Prostate gland (tissue), 2 donors: ENCODE data around the gene HAUS1. TPM values are rescaled to one million over a fixed set of nuclear protein-coding genes. Genes with fewer than 3 reads are reported as not detected.

Experiments used
- DNase-seq: peaks from one replicate; pipeline ENCODE4 v3.0.0-alpha.2; 2019; ENCODE audit warnings: low spot score
- H3K27ac ChIP-seq, 2 donors: fragments of 200-600 bp; sonication (generic); 2 replicates each; pipeline ENCODE4 v1.5.1; 2017 to 2019
- H3K27me3 ChIP-seq: fragments of 200-600 bp; sonication (generic); replicated peaks from 2 replicates; pipeline ENCODE4 v1.5.1; 2019; ENCODE audit not compliant: insufficient read depth
- H3K36me3 ChIP-seq, 2 donors: fragments of 200-600 bp; sonication (generic); 1 replicate in 1 of 2; 2 replicates in 1 of 2; pipeline versions ENCODE4 v1.5.1 to v1.8.1; 2017 to 2019
- H3K4me1 ChIP-seq: fragments of 200-600 bp; sonication (generic); replicated peaks from 2 replicates; pipeline ENCODE4 v1.5.1; 2019
- H3K4me3 ChIP-seq, 2 donors: fragments of 200-600 bp; sonication (generic); 2 replicates each; pipeline ENCODE4 v1.5.1; 2017 to 2019
- H3K9me3 ChIP-seq: fragments of 200-600 bp; sonication (generic); 2 replicates; pipeline ENCODE4 v1.5.1; 2017
- CTCF ChIP-seq, 4 experiments: fragments of 200-600 bp in 2 of 4; fragments of 450-650 bp in 2 of 4; sonication (generic) in 2 of 4; IDR thresholded peaks; 1 replicate in 3 of 4; 2 replicates in 1 of 4; pipeline ENCODE4 v1.5.1; 2016 to 2019; ENCODE audit warnings: antibody characterized with exemption in 4 of 4, mild to moderate bottlenecking in 2 of 4, moderate library complexity in 2 of 4
- POLR2A ChIP-seq: fragments of 450-650 bp; IDR thresholded peaks from one replicate; pipeline ENCODE4 v1.6.1; 2016; ENCODE audit warnings: antibody characterized with exemption, mild to moderate bottlenecking
- POLR2AphosphoS5 ChIP-seq: sonication (generic); formaldehyde crosslinking; IDR thresholded peaks from one replicate; pipeline ENCODE4 v1.6.1; 2017; ENCODE audit warnings: antibody characterized with exemption
- WGBS: methylation state at CpG from one replicate; pipeline ENCODE4 v1.1.5; 2018; 5-methylcytosine and 5-hydroxymethylcytosine counted together
- intact Hi-C: fragments of 100-400 bp; cut with DNase I; formaldehyde crosslinking; loops from one replicate; pipeline ENCODE4 v1.14.2; 2022
- total RNA-seq, 2 donors: library from RNA; depleted of rRNA; stranded (reverse); fragments of >200 nt; gene quantifications; one replicate each; pipeline ENCODE4 v1.1.0, GENCODE V29; 2016

The HAUS1 gene
- total RNA-seq, 2 donors from 2014 or later: 19.9 to 26.9 TPM

GRCh38 chr18:46140173-46140572, 36.0 kb downstream of the HAUS1 start:
- no peak for DNase-seq
- H3K9me3 ChIP-seq: no peaks in the 10 kb centered on the region
- TF ChIP-seq POLR2A (no peak), CTCF (IDR thresholded peaks at IDR 0.05) (no peak), POLR2AphosphoS5 (no peak)
- intact Hi-C loops: no loop called here
- no peaks in the 10 kb centered on the region for H3K27me3 ChIP-seq
- H3K27ac ChIP-seq: no peak overlapping the region
- no peaks in the 10 kb centered on the region for H3K4me1 ChIP-seq
- H3K4me3 ChIP-seq: no peak overlapping the region
- WGBS: 95% methylated on average over 4 of the region's 4 CpGs
- H3K36me3 ChIP-seq: no peaks in the 10 kb centered on the region

DNA sequence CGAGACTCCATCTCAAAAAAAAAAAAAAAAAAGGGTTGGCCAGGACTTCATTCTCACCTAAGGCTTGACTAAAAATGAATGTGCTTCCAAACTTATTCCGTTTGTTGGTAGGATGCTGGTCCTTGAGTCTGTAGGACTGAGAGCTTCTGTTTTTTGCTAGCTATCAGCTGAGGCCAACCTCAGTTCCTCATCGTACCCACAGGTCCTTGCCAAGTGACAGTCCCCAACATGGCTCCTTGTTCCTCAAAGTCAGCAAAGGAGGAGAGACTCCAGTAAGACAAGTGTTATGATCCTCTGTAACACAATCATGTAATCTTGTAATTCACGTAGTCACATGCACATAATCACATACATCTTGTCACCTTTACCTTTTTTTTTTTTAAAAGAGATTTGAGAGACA, 37.0 kb downstream of the HAUS1 start:
- Histone ChIP-seq H3K27ac (no peak overlapping the region), H3K36me3 (no peaks in the 10 kb centered on the region), H3K4me3 (no peak overlapping the region), H3K27me3 (no peaks in the 10 kb centered on the region), H3K4me1 (no peaks in the 10 kb centered on the region), H3K9me3 (no peaks in the 10 kb centered on the region)
- intact Hi-C loops: no loop called here
- TF ChIP-seq POLR2A (no peak), CTCF (IDR thresholded peaks at IDR 0.05) (no peak), POLR2AphosphoS5 (no peak)
- WGBS: 90% methylated on average over 4 of the region's 4 CpGs
- DNase-seq: no peak

- peak; percentile 21 for DNase-seq
- no peaks in the 10 kb centered on the region for H3K9me3 ChIP-seq
- TF ChIP-seq CTCF (IDR thresholded peaks at IDR 0.05) (peak; percentile 27 to 68 (median 54)), POLR2A (no peak)
Observed at GRCh38 chr18:46148810-46149209, 44.6 kb downstream of the HAUS1 start.

DNA sequence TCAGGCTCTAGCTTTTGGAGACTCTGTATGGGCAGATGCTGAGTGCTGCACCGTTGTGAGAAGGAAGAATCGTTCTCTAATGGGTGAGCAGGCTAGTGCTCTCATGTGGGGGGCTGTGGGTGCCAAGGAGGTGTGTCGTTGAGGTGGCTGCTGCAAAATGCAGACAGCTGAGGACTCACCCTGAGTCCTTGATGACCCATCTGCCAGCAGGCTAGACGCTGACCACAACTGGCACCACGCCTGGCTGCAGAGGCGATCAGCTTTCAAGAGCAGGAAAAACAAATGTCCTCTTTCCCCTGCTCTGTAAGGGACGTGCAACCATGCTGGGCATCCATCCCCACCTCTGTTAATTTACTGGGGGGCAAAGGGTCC, 48.2 kb downstream of the HAUS1 start:
- WGBS: 27% methylated on average over 7 of the region's 7 CpGs
- TF ChIP-seq CTCF (IDR thresholded peaks at IDR 0.05) (no peak), POLR2A (no peak), POLR2AphosphoS5 (no peak)
- Histone ChIP-seq H3K4me3 (no peak overlapping the region), H3K36me3 (no peaks in the 10 kb centered on the region), H3K9me3 (no peaks in the 10 kb centered on the region), H3K27ac (no peak overlapping the region), H3K27me3 (no peaks in the 10 kb centered on the region), H3K4me1 (no peaks in the 10 kb centered on the region)
- DNase-seq: no peak
- intact Hi-C loops: no loop called here

More at GRCh38 chr18:46148810-46149209, 44.6 kb downstream of the HAUS1 start:
- intact Hi-C loops: loop anchor here (2.0 kb wide), 1 partner anchor 510 kb away; no protein-coding TSS in a partner anchor
- no peaks in the 10 kb centered on the region for H3K36me3 ChIP-seq
- WGBS: 11% methylated on average over 2 of the region's 2 CpGs
- no peak overlapping the region for H3K4me3 ChIP-seq
- H3K4me1 ChIP-seq: no peaks in the 10 kb centered on the region
- no peak overlapping the region for H3K27ac ChIP-seq
- no peaks in the 10 kb centered on the region for H3K27me3 ChIP-seq

DNA sequence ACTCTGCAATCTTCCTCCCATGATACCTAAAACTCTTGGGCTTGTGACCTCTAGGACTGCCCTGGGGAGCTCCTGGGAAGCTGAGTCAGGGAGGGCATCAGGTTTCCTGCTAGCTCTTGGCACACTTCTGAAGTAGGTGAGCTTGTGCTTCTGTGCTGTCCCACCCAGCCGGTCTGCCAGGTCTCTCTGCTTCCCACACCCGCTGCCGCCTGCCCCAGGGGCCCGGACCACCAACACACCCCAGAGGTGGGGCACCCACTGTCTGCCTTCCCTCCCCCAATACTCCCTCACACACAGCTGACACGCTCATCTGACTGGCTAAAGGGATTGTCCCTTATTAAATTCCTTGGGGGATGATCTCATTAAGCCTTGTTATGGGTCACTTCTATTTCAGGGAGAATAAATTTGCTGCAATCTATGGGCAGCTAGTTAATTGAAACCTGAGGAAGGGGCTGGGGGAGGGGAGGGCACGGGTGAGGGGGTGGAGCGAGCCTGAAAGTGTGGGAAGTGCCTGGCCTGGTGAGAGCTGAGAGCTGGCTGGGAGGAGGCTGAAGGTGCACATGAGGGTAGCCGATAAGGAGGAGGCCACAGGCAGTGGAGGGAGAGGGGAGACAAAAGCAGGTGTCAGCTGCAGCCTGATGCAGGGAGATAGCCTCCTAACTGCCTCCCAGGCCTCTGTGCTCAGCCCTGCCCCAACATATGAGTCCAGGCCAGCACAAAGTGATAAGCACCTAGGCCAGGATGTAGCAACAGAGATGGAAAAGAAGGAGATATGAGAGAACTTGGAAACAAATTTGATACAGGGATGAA, 48.8 kb downstream of the HAUS1 start:
- DNase-seq: no peak
- TF ChIP-seq POLR2A (no peak), POLR2AphosphoS5 (no peak), CTCF (IDR thresholded peaks at IDR 0.05) (no peak)
- Histone ChIP-seq H3K36me3 (no peaks in the 10 kb centered on the region), H3K27ac (no peak overlapping the region), H3K27me3 (no peaks in the 10 kb centered on the region), H3K9me3 (no peaks in the 10 kb centered on the region), H3K4me3 (no peak overlapping the region), H3K4me1 (no peaks in the 10 kb centered on the region)
- WGBS: 35% methylated on average over 8 of the region's 8 CpGs
- intact Hi-C loops: no loop called here
